Astrocyte of the spinal cord (primary cell): Measurements from ENCODE around the gene SLC1A1.

ENCODE experiments used
- DNase-seq: peaks from one replicate; pipeline ENCODE4 v3.0.0; 2011; ENCODE audit warnings: low read depth, low spot score
- H3K4me3 ChIP-seq: 2 replicates; pipeline ENCODE4 v1.5.1; 2011; ENCODE audit warnings: low read depth, mild to moderate bottlenecking, low read length, moderate library complexity
- in situ Hi-C: cut with HindIII; loops from 2 replicates; pipeline ENCODE4 v1.10.0; 2017; ENCODE audit warnings: low sequenced_read_pairs
- TF ChIP-seq, protein P1 (sequence below): IDR thresholded peaks from 2 replicates; pipeline ENCODE4 v1.5.1; 2012; ENCODE audit warnings: low read depth, mild to moderate bottlenecking, low read length, inconsistent platforms

The SLC1A1 gene

DNA sequence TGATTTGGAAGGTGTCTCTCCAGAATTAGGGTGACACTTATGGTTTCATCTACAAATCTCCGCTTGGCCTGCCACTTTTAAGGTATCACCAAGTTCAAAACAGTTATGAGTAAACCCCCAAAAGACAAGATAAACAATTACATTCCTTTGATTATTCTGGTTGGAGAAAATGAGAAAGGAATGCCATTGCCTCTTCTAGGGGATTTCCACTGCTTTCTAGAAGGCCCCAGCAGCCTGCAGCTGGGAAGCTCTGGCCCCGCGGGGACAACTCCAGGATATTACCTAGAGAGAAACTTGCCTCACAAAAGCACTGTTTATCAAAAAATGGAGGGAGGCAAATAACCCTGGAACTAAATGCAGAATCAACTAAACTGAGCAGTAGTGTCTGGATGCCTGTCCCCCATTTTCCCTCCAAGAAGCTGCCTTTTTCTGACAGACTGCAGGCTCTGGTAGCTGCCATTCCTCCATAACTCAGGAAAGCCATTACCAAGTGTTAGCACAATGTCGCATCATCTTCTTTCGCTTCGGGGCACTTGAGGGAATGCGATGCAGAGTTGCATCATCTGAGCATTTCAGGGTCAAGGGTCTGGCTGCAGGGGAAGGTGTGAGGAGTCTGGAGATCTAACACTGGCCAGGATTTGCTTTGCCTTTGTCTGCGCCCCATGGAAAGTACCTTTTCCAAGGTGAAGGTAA lies 100.3 kb downstream of the SLC1A1 start:
- no peak overlapping the region for H3K4me3 ChIP-seq
- no peak for DNase-seq
- TF ChIP-seq, protein P1, sequence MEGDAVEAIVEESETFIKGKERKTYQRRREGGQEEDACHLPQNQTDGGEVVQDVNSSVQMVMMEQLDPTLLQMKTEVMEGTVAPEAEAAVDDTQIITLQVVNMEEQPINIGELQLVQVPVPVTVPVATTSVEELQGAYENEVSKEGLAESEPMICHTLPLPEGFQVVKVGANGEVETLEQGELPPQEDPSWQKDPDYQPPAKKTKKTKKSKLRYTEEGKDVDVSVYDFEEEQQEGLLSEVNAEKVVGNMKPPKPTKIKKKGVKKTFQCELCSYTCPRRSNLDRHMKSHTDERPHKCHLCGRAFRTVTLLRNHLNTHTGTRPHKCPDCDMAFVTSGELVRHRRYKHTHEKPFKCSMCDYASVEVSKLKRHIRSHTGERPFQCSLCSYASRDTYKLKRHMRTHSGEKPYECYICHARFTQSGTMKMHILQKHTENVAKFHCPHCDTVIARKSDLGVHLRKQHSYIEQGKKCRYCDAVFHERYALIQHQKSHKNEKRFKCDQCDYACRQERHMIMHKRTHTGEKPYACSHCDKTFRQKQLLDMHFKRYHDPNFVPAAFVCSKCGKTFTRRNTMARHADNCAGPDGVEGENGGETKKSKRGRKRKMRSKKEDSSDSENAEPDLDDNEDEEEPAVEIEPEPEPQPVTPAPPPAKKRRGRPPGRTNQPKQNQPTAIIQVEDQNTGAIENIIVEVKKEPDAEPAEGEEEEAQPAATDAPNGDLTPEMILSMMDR = no peak
- in situ Hi-C loops = no loop called here

DNA sequence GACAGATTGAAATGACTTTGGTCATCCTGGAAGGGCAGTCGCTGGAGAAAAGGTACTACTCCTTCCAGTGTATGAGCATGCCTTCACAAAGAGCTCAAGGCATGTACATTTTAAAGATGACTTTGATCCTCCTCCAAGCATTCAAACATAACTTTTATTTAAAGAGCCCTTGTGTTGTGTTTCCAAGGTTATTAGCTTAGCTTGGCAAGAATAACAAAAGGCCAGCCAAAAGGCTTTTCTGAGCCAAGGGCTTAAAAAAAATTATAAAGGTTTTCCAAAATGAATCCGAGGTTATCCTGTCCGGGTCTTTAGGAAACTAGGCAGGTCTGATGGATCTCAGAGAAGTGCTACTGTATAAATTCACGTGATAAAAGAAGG lies 100.8 kb downstream of the SLC1A1 start:
- in situ Hi-C loops = no loop called here
- peak; percentile 13 for DNase-seq

DNA sequence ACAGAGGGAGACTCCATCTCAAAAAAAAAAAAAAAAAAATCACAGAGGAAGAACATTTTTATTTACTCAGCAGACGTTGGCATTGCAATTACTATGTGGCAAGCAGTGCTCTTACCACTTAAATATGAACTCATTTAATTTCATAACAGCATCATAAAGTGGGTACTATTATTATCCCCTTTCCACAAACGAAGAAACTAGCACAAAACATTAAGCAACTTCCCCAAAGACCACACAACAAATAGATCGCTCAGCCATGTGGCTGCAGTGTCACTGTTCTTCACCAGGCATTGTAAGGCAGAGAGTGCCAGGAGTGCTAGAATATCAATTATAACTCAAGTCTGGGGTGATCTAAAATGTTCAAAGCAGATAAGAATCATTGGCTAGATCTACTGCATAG lies 102.0 kb downstream of the SLC1A1 start:
- TF ChIP-seq, protein P1 = no peak
- in situ Hi-C loops = no loop called here
- no peak for DNase-seq
- no peak overlapping the region for H3K4me3 ChIP-seq

More for the DNA sequence above, 100.8 kb downstream of the SLC1A1 start:
- TF ChIP-seq, protein P1 = no peak
- H3K4me3 ChIP-seq = no peak overlapping the region

DNA sequence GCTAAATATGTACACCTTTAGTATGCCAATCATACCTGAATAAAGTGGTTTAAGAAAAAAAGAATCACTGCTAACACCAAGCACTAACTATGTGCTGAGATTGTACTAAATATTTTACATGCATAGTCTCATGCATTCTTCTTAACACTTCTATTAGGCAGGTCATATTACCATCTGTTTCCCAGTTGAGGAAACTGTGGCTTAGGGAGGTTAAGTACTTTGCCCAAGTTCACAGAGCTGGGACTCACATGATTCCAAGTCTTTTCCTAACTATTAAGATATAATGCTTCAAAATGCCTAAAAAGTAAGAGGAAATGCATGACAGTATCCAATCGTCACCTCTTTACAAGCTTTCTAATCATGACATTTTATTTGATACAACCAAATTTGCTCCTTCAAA lies 102.6 kb downstream of the SLC1A1 start:
- in situ Hi-C loops = no loop called here
- TF ChIP-seq, protein P1 = no peak
- H3K4me3 ChIP-seq = no peak overlapping the region
- DNase-seq = no peak

DNA sequence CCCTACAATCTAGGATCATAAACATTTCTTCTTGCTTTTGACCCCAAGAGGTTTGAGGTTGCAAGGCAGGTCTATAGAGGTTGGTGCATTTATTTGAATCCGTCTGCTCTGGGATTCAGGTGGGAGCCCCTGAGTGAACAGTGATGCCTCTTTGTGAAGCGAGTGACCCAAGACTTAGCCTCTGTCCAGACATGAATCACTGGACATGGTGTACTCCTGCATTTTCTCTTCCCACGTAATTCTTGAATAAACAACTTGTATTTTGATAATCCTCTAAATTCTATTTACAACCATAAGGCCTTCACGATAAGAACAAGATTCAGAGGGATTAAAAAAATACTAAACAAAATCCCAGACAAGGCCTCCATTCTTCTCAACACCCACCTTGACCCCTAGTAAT lies 104.3 kb downstream of the SLC1A1 start:
- DNase-seq = no peak

DNA sequence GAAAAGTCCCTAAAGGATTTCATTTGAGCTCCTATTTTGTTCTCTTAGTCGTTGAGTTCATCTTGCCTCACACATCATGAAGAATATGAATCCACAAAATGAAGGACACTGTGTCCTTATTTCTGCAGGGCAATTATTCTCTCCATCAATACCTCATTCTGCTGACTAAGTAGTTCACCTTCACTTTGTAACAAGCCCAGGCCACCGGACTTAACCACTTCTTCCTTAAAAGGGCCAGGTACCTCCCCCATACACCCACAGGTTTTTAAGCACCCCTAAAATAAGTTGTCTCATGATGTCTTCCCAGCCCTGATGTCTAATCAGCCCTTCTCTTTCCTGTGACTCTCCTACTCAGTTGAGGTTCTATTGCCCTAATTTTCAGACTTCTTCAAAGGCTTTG lies 104.7 kb downstream of the SLC1A1 start:
- TF ChIP-seq, protein P1 = no peak
- in situ Hi-C loops = no loop called here
- DNase-seq = no peak
- no peak overlapping the region for H3K4me3 ChIP-seq

More for the DNA sequence above, 104.3 kb downstream of the SLC1A1 start:
- in situ Hi-C loops = no loop called here
- H3K4me3 ChIP-seq = no peak overlapping the region
- TF ChIP-seq, protein P1 = no peak
